Cardiac fibroblast (primary cell): ENCODE data around the gene RSKR.
A peak's percentile ranks its signal among the peaks of the same experiment; 100 is the strongest.
"Not testable (repeated sequence)": the region's sequence is repeated elsewhere in the genome, so short reads cannot be mapped to it uniquely, and the experiment has no call there.

Experiments used
- DNase-seq, 2 donors: peaks; one replicate each; pipeline versions ENCODE4 v3.0.0 to v3.0.0-alpha.2; 2010; ENCODE audit warnings: low read depth in 2 of 2
- H3K4me3 ChIP-seq, 2 donors: replicated peaks in 1 of 2; 1 replicate in 1 of 2; 2 replicates in 1 of 2; pipeline ENCODE4 v1.5.1; 2011; ENCODE audit warnings: low read depth in 2 of 2, low read length in 2 of 2, mild to moderate bottlenecking in 2 of 2, moderate library complexity in 1 of 2
- TF ChIP-seq, protein P1 (sequence below): IDR thresholded peaks from one replicate; pipeline ENCODE4 v1.5.1; 2011; ENCODE audit warnings: low read depth, mild to moderate bottlenecking, low read length, inconsistent platforms

Gene RSKR, protein sequence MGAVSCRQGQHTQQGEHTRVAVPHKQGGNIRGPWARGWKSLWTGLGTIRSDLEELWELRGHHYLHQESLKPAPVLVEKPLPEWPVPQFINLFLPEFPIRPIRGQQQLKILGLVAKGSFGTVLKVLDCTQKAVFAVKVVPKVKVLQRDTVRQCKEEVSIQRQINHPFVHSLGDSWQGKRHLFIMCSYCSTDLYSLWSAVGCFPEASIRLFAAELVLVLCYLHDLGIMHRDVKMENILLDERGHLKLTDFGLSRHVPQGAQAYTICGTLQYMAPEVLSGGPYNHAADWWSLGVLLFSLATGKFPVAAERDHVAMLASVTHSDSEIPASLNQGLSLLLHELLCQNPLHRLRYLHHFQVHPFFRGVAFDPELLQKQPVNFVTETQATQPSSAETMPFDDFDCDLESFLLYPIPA

DNA sequence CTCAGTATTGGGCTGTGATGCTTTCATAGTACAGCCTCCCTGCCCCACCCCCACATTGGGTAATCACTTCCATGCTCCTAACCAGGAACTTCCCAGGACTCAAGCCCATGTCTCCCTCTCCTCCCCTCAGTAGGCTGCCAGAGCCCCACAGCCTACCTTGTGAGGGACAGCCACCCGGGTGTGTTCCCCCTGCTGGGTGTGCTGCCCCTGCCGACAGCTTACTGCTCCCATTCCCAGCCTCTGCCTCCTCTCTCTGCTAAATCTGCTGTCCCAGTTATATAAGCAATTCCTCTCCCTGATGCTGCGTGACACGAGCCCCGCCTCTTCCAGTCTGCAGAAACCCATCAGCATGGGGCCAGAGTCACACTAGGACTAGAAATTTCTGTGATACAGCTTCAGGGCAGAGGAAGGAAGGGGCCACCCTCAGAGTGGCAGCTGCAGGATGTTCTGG is at the start of gene RSKR:
Gene RSKR (minus strand): TSS at position 255 of the 451 bp plus-strand sequence. CDS start 24 bp downstream, at position 231.
- no peak within 1 kb of the TSS for H3K4me3 ChIP-seq
- no peak for DNase-seq
- TF ChIP-seq, protein P1, sequence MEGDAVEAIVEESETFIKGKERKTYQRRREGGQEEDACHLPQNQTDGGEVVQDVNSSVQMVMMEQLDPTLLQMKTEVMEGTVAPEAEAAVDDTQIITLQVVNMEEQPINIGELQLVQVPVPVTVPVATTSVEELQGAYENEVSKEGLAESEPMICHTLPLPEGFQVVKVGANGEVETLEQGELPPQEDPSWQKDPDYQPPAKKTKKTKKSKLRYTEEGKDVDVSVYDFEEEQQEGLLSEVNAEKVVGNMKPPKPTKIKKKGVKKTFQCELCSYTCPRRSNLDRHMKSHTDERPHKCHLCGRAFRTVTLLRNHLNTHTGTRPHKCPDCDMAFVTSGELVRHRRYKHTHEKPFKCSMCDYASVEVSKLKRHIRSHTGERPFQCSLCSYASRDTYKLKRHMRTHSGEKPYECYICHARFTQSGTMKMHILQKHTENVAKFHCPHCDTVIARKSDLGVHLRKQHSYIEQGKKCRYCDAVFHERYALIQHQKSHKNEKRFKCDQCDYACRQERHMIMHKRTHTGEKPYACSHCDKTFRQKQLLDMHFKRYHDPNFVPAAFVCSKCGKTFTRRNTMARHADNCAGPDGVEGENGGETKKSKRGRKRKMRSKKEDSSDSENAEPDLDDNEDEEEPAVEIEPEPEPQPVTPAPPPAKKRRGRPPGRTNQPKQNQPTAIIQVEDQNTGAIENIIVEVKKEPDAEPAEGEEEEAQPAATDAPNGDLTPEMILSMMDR: no peak

DNA sequence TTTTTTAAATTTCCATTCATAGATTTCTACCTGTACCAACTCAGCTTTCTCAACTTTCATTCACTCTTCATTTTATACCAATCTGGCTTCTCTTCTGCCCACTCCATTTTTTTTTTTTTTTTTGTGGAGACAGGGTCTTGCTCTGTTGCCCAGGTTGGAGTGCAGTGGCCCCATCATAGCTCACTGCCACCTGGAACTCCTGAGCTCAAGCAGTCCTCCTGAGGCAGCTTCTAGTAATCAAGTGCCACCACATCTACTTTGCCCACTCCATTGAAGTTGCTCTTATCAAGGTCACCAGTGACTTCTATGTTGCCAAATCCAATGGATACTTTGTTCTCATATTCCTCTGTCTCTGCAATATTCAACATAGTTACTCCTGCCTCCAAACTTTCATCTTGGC is 49.7 kb upstream of the RSKR start:
- TF ChIP-seq, protein P1: no peak
- no peak overlapping the region for H3K4me3 ChIP-seq
- no peak for DNase-seq

DNA sequence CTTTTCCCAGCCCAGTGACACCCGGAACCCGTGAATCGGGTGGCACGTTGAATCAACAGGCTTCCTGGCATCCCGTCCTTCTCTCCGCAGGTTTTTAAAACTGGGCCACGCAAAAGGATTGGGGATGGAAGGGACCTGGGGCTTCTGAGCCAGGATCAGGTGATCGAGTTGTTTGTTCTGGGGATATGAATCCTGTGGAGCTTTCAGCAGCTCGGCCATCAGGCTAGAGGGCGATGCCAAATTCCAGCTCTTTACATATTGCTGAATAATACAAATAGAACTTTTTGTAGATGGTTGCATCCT is 48.5 kb upstream of the RSKR start:
- H3K4me3 ChIP-seq: peak overlapping the region; percentile 77 to 91
- no peak for DNase-seq
- TF ChIP-seq, protein P1: no peak

DNA sequence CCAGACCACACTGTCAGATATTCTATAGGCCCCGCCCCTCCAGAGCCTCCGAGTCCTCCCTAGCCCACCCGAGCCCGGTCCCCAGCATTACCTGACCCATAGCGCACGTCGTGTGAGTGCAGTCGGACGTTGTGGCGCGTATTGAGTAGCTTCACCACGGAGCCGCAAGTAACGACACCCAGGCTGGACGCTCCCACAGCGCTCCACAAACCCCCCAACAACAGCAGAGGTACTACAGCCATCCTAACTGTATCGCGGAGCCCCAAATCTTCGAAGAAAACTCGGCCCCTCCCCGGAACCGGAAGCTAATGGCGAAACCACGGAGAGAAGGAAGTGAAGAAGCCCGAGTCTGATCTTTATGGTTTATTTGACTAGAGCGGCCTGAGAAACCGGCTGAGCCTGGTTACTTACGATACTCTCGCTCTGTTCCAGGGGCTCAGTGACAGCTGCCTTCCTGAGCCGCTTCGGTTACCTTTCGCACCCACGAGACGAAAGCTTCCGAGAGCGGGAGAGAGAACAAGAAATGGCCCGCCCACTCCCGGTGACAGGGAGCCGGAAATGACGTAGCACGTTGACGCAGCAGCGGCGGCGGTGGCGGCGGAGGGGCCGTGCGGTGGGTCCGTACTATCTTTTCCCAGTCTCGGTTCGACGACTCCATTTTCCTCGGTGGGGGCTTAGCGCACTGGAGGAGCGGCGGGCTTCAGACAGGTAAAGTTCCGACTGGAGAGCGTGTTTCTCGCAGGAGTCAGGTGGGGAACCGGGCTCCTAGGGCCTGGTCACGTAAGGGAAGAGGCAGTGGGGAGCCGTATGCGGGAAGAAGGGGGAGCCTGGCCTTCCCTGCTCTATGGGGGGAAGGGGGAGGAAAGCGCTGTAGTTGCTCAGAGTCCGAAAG is 47.9 kb upstream of the RSKR start, which contains the start of the genes SDF2 and SUPT6H:
Gene SDF2 (minus strand): TSS at position 272 of the 892 bp plus-strand sequence. CDS start 30 bp downstream, at position 242.
Gene SUPT6H (plus strand): TSS at position 571 of the 892 bp plus-strand sequence. CDS start 11,197 bp downstream, outside the sequence.
- peak; percentile 84 to 87 for DNase-seq

DNA sequence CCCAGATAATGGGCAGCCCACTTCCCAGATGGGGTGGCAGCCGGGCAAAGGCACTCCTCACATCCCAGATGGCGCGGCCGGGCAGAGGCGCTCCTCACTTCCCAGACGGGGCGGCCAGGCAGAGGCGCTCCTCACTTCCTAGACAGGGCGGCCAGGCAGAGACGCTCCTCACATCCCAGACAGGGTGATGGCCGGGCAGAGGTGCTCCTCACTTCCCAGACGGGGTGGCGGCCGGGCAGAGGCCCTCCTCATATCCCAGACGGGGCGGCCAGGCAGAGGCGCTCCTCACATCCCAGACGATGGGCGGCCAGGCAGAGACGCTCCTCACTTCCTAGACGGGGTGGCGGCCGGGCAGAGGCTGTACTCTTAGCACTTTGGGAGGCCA is 45.5 kb upstream of the RSKR start:
- DNase-seq, H3K4me3 ChIP-seq: not testable (repeated sequence)

More for the DNA sequence above, 47.9 kb upstream of the RSKR start, which contains the start of the genes SDF2 and SUPT6H:
- peak within 1 kb of the TSS; percentile 77 to 91 for H3K4me3 ChIP-seq
- TF ChIP-seq, protein P1: no peak

DNA sequence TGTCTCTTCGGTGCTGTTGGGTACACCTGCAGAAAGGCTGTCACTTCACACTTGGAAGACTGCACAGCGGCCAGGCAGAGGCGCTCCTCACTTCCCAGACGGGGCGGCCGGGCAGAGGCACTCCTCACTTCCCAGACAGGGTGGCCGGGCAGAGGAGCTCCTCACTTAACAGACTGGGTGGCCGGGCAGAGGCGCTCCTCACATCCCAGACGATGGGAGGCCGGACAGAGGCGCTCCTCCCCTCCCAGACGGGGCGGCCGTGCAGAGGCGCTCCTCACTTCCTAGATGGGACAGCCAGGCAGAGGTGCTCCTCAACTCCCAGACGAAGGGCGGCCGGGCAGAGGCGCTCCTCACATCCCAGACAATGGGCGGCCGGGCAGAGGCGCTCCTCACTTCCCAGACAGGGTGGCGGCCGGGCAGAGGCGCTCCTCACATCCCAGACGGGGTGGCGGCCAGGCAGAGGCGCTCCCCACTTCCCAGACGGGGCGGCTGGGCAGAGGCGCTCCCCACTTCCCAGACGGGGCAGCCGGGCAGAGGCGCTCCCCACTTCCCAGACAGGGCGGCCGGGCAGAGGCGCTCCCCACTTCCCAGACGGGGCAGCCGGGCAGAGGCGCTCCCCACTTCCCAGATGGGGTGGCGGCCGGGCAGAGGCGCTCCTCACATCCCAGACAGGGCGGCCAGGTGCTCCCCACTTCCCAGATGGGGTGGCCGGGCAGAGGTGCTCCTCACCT is 44.9 kb upstream of the RSKR start:
- not testable (repeated sequence) for H3K4me3 ChIP-seq, DNase-seq

DNA sequence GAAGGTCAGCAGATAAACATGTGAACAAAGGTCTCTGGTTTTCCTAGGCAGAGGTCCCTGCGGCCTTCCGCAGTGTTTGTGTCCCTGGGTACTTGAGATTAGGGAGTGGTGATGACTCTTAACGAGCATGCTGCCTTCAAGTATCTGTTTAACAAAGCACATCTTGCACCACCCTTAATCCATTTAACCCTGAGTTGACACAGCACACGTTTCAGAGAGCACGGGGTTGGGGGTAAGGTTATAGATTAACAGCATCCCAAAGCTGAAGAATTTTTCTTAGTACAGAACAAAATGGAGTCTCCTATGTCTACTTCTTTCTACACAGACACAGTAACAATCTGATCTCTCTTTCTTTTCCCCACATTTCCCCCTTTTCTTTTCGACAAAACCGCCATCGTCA is 44.4 kb upstream of the RSKR start:
- H3K4me3 ChIP-seq, DNase-seq: not testable (repeated sequence)
